B cell (primary cell): ENCODE results near the gene GMPR2. TPM values are rescaled to one million over a fixed set of nuclear protein-coding genes. Genes with fewer than 3 reads are reported as not detected.

ENCODE experiments used
- ATAC-seq: fragments of 200-7000 bp; cut with Tn5 transposase; one replicate; pipeline ENCODE4 v1.10.0; 2021; ENCODE audit warnings: low read depth, mild to moderate bottlenecking, moderate number of reproducible peaks, moderate library complexity
- CTCF ChIA-PET: fragments of 350-600 bp; sonication (Branson Sonifier 250); formaldehyde crosslinking; loops from one replicate; lab custom pipeline; 2021; ENCODE audit warnings: antibody characterized with exemption, inconsistent platforms; lab: Charles Lee
- POLR2A ChIA-PET: fragments of 350-600 bp; sonication (Branson Sonifier 250); formaldehyde crosslinking; loops from one replicate; lab custom pipeline; 2021; ENCODE audit warnings: antibody characterized with exemption; lab: Charles Lee
- DNase-seq: peaks from one replicate; pipeline ENCODE4 v3.0.0; 2013
- H2AFZ ChIP-seq: 2 replicates; pipeline ENCODE4 v1.6.1; 2012; ENCODE audit warnings: mild to moderate bottlenecking, low read depth, low read length; ENCODE audit not compliant: insufficient read depth, poor library complexity, severe bottlenecking
- H3K27ac ChIP-seq, 2 donors: 1 replicate in 1 of 2; 2 replicates in 1 of 2; pipeline ENCODE4 v1.5.1; 2012 to 2013; ENCODE audit warnings: low read length in 2 of 2, mild to moderate bottlenecking in 2 of 2, moderate library complexity in 1 of 2
- H3K27me3 ChIP-seq, 4 experiments: fragments of 200-600 bp in 1 of 4; sonication (generic) in 1 of 4; replicated peaks in 1 of 4; 1 replicate in 2 of 4; 2 replicates in 2 of 4; pipeline versions ENCODE4 v1.6.1 to v1.7.0; 2013 to 2016; ENCODE audit warnings: low read length in 3 of 4, mild to moderate bottlenecking in 2 of 4, mixed read lengths in 1 of 4, moderate library complexity in 1 of 4; ENCODE audit not compliant: insufficient read depth in 4 of 4, control insufficient read depth in 3 of 4; ENCODE audit errors: control extremely low read depth in 1 of 4
- H3K36me3 ChIP-seq, 2 experiments: replicated peaks in 1 of 2; 1 replicate in 1 of 2; 2 replicates in 1 of 2; pipeline versions ENCODE4 v1.6.1 to v1.7.1; 2013; ENCODE audit warnings: low read length in 1 of 2; ENCODE audit not compliant: insufficient read depth in 2 of 2, control insufficient read depth in 1 of 2; ENCODE audit errors: control extremely low read depth in 1 of 2, extremely low read depth in 1 of 2
- H3K4me1 ChIP-seq, 2 donors: fragments of 200-600 bp in 1 of 2; sonication (generic) in 1 of 2; 1 replicate in 1 of 2; 2 replicates in 1 of 2; pipeline versions ENCODE4 v1.5.1 to v1.6.1; 2013 to 2017; ENCODE audit warnings: low read length in 2 of 2; ENCODE audit not compliant: control insufficient read depth in 2 of 2, insufficient read depth in 2 of 2
- H3K4me2 ChIP-seq: replicated peaks from 2 replicates; pipeline ENCODE3; 2012; ENCODE audit warnings: mild to moderate bottlenecking, low read depth, low read length; ENCODE audit not compliant: poor library complexity, severe bottlenecking
- H3K4me3 ChIP-seq, 5 experiments: fragments of 200-600 bp in 1 of 5; sonication (generic) in 1 of 5; 1 replicate in 3 of 5; 2 replicates in 2 of 5; pipeline versions ENCODE4 v1.5.1 to v1.7.0; 2011 to 2016; ENCODE audit warnings: low read length in 4 of 5, mild to moderate bottlenecking in 4 of 5, low read depth in 2 of 5, control low read depth in 1 of 5, moderate library complexity in 1 of 5; ENCODE audit not compliant: insufficient read depth in 1 of 5; ENCODE audit errors: control extremely low read depth in 1 of 5, extremely low read depth in 1 of 5
- H3K79me2 ChIP-seq: fragments of 200-600 bp; sonication (generic); one replicate; pipeline ENCODE4 v1.6.0; 2016; ENCODE audit warnings: low read length; ENCODE audit not compliant: control insufficient read depth, insufficient read depth
- H3K9ac ChIP-seq: fragments of 200-600 bp; sonication (generic); 2 replicates; pipeline ENCODE4 v1.6.1; 2017; ENCODE audit warnings: mild to moderate bottlenecking, low read length, moderate library complexity
- H3K9me3 ChIP-seq, 3 donors: one replicate each; pipeline versions ENCODE4 v1.6.1 to v1.7.1; 2013; ENCODE audit warnings: low read length in 2 of 3; ENCODE audit not compliant: control insufficient read depth in 2 of 3, insufficient read depth in 1 of 3; ENCODE audit errors: control extremely low read depth in 1 of 3
- H4K20me1 ChIP-seq: 2 replicates; pipeline ENCODE4 v1.6.0; 2012; ENCODE audit warnings: mild to moderate bottlenecking, low read length; ENCODE audit not compliant: insufficient read depth, control insufficient read depth, poor library complexity, severe bottlenecking
- H3K27ac Mint-ChIP-seq: one replicate; pipeline ENCODE4 v1.8.0; 2021; ENCODE audit warnings: mixed read lengths
- H3K27me3 Mint-ChIP-seq: one replicate; pipeline ENCODE4 v1.8.0; 2021; ENCODE audit warnings: mixed read lengths
- H3K4me1 Mint-ChIP-seq: one replicate; pipeline ENCODE4 v1.8.0; 2021; ENCODE audit warnings: mixed read lengths
- H3K4me3 Mint-ChIP-seq: one replicate; pipeline ENCODE4 v1.8.0; 2021; ENCODE audit warnings: mixed read lengths
- H3K9me3 Mint-ChIP-seq: one replicate; pipeline ENCODE4 v1.8.0; 2022; ENCODE audit warnings: mixed read lengths; ENCODE audit not compliant: insufficient read depth
- CTCF ChIP-seq: fragments of 200-600 bp; IDR thresholded peaks from one replicate; pipeline ENCODE4 v1.8.0; 2022; ENCODE audit warnings: antibody characterized with exemption, mild to moderate bottlenecking
- EZH2 ChIP-seq: IDR thresholded peaks from 2 replicates; pipeline ENCODE4 v1.6.1; 2012; ENCODE audit warnings: borderline replicate concordance, low read depth, mild to moderate bottlenecking, moderate library complexity, low read length; ENCODE audit not compliant: insufficient read depth, poor library complexity, severe bottlenecking
- WGBS: methylation state at CpG from one replicate; pipeline ENCODE4 v1.1.5; 2013; ENCODE audit warnings: missing lambda C conversion rate; ENCODE audit not compliant: insufficient coverage; 5-methylcytosine and 5-hydroxymethylcytosine counted together
- intact Hi-C: fragments of 100-400 bp; cut with micrococcal nuclease; formaldehyde crosslinking; loops from one replicate; pipeline ENCODE4 v1.10.0; 2022
- polyA plus RNA-seq: library from polyadenylated mRNA; depleted of rRNA; stranded (reverse); fragments of >200 nt; gene quantifications from 2 replicates; pipeline ENCODE4 v1.2.3, GENCODE V29; 2012
- total RNA-seq, 2 donors: library from RNA; stranded (reverse); fragments of 120-200 nt in 1 of 2; gene quantifications; 1 replicate in 1 of 2; 2 replicates in 1 of 2; pipeline versions ENCODE4 v1.2.3 to v1.2.4, GENCODE V29; 2013 to 2022

The GMPR2 gene
- total and polyA plus RNA-seq, 2 donors (not counting 1 experiment from before 2014, with no cell fraction given), result 39.7 to 58.7 TPM

- no peak overlapping the region for H3K9ac ChIP-seq
- H3K4me3 ChIP-seq, result no peak overlapping the region
- peaks cover 25 to 29% of the 10 kb centered on the region in 2 donors for H3K4me1 ChIP-seq
- whole genome bisulfite sequencing, result 96% methylated on average over 8 of the region's 10 CpGs
- ATAC-seq (no peak), DNase-seq (no peak)
- CTCF ChIA-PET, result interaction anchor here (1.5 to 3.4 kb wide), 3 partner anchors 23 to 120 kb away, joined by 4 to 11 read pairs (median 5); partner anchors contain the start of genes CHMP4A, LTB4R2 and TINF2
- Mint-ChIP-seq H3K4me3 (no peak overlapping the region), H3K4me1 (peaks cover 50% of the 10 kb centered on the region), H3K27me3 (no peaks in the 10 kb centered on the region), H3K27ac (no peak overlapping the region), H3K9me3 (no peaks in the 10 kb centered on the region)
- POLR2A ChIA-PET, result interaction anchor here (1.3 kb wide), 1 partner anchor 23 kb away, joined by 3 read pairs; the partner anchor contains the start of gene CHMP4A
- no peak overlapping the region for H3K4me2 ChIP-seq
- no peaks in the 10 kb centered on the region for H3K9me3 ChIP-seq
- H3K79me2 ChIP-seq, result peaks cover 66% of the 10 kb centered on the region
- intact Hi-C loops, result no loop called here
- peaks cover 3 to 27% of the 10 kb centered on the region in 2 experiments for H3K36me3 ChIP-seq
- no peaks in the 10 kb centered on the region for H3K27me3 ChIP-seq
- no peak for TF ChIP-seq CTCF
- TF ChIP-seq EZH2, result no peak
- H4K20me1 ChIP-seq, result no peaks in the 10 kb centered on the region
- H2AFZ ChIP-seq, result no peak overlapping the region
- no peak overlapping the region for H3K27ac ChIP-seq
Measured at GRCh38 chr14:24190416-24190815, 42.3 kb upstream of the GMPR2 start.

GRCh38 chr14:24192933-24193332 lies 39.8 kb upstream of the GMPR2 start:
- WGBS, result 97% methylated on average over 12 of the region's 15 CpGs
- H3K9ac ChIP-seq, result no peak overlapping the region
- peaks cover 28 to 35% of the 10 kb centered on the region in 2 donors for H3K4me1 ChIP-seq
- no peak overlapping the region for H2AFZ ChIP-seq
- intact Hi-C loops, result no loop called here
- no peaks in the 10 kb centered on the region for H3K9me3 Mint-ChIP-seq
- H3K4me1 Mint-ChIP-seq, result peaks cover 54% of the 10 kb centered on the region
- no peak overlapping the region for H3K27ac ChIP-seq
- ChIA-PET POLR2A (no interaction called here), CTCF (no interaction called here)
- H4K20me1 ChIP-seq, result no peaks in the 10 kb centered on the region
- no peak for ATAC-seq
- no peak overlapping the region for H3K4me3 ChIP-seq
- no peak for DNase-seq
- peaks cover 0 to 14% of the 10 kb centered on the region in 2 experiments for H3K36me3 ChIP-seq
- H3K79me2 ChIP-seq, result peaks cover 52% of the 10 kb centered on the region
- H3K4me3 Mint-ChIP-seq, result peak overlapping the region; percentile 62
- H3K27me3 ChIP-seq, result no peaks in the 10 kb centered on the region
- no peak overlapping the region for H3K4me2 ChIP-seq
- no peaks in the 10 kb centered on the region for H3K9me3 ChIP-seq
- H3K27ac Mint-ChIP-seq, result peak overlapping the region; percentile 37
- no peaks in the 10 kb centered on the region for H3K27me3 Mint-ChIP-seq
- TF ChIP-seq EZH2, result no peak
- no peak for TF ChIP-seq CTCF
